A549 (cell line): ENCODE measurements around the gene CCSER1. TPM values are rescaled to one million over a fixed set of nuclear protein-coding genes. Genes with fewer than 3 reads are reported as not detected.

Source experiments
- ATAC-seq, 2 experiments: fragments of 200-7000 bp in 1 of 2; fragments of >200 bp in 1 of 2; cut with Nextera tagmentation in 1 of 2; cut with Tn5 transposase in 1 of 2; 3 replicates each; pipeline versions ENCODE4 v1.8.0 to v1.9.1; 2018 to 2020; ENCODE audit warnings: mild to moderate bottlenecking in 1 of 2, moderate library complexity in 1 of 2
- CTCF ChIA-PET: fragments of 300-600 bp; sonication (Branson Sonifier 250); formaldehyde crosslinking; extraction: SDS; loops from one replicate; lab custom pipeline; 2021; ENCODE audit warnings: antibody characterized with exemption, inconsistent platforms; lab: Yijun Ruan, JAX
- POLR2A ChIA-PET: fragments of 350-600 bp; formaldehyde crosslinking; extraction: SDS; loops from one replicate; lab custom pipeline; 2021; ENCODE audit warnings: antibody characterized with exemption, inconsistent platforms; lab: Yijun Ruan, JAX
- DNase-seq, 2 experiments: peaks; one replicate each; pipeline versions ENCODE4 v3.0.0 to v3.0.0-alpha.2; 2011 to 2016; ENCODE audit warnings: low read depth in 1 of 2, low spot score in 1 of 2
- FAIRE-seq: peaks from 2 replicates; lab custom pipeline; 2011; peaks lifted over from hg19 to GRCh38; lab: Jason Lieb, UNC
- H3K27ac ChIP-seq, 2 experiments: fragments of >200 bp; sonication (Bioruptor Twin); formaldehyde crosslinking; 3 replicates each; pipeline ENCODE4 v1.5.1; 2016 to 2017
- H3K4me1 ChIP-seq: fragments of >200 bp; sonication (Bioruptor Twin); formaldehyde crosslinking; 3 replicates; pipeline ENCODE4 v1.6.1; 2016
- H3K4me2 ChIP-seq: fragments of >200 bp; sonication (Bioruptor Twin); formaldehyde crosslinking; 3 replicates; pipeline ENCODE4 v1.6.1; 2016
- H3K4me3 ChIP-seq: fragments of >200 bp; sonication (Bioruptor Twin); formaldehyde crosslinking; 3 replicates; pipeline ENCODE4 v1.5.1; 2016
- H3K9me3 ChIP-seq: fragments of >200 bp; sonication (Bioruptor Twin); formaldehyde crosslinking; 3 replicates; pipeline ENCODE4 v1.6.1; 2016
- CBX2 ChIP-seq: fragments of 200-600 bp; sonication (generic); IDR thresholded peaks from 2 replicates; pipeline ENCODE4 v1.6.1; 2016; ENCODE audit warnings: low read depth, mild to moderate bottlenecking, borderline replicate concordance
- CEBPB ChIP-seq, 2 experiments: fragments of >200 bp in 1 of 2; sonication (Bioruptor Twin) in 1 of 2; formaldehyde crosslinking in 1 of 2; IDR thresholded peaks; 2 replicates each; pipeline ENCODE4 v1.6.1; 2012 to 2016
- CHD2 ChIP-seq: fragments of 150-350 bp; IDR thresholded peaks from 2 replicates; pipeline ENCODE4 v1.6.1; 2014; ENCODE audit warnings: low read length; ENCODE audit not compliant: partially characterized antibody
- EHMT2 ChIP-seq: fragments of 200-600 bp; sonication (generic); IDR thresholded peaks from 2 replicates; pipeline ENCODE4 v1.6.1; 2016; ENCODE audit warnings: antibody characterized with exemption, low read depth, mild to moderate bottlenecking, moderate library complexity
- EP300 ChIP-seq, 2 experiments: fragments of >200 bp; sonication (Bioruptor Twin); formaldehyde crosslinking; IDR thresholded peaks; 2 replicates in 1 of 2; 3 replicates in 1 of 2; pipeline ENCODE4 v1.6.1; 2016 to 2017
- ESRRA ChIP-seq: fragments of 150-350 bp; IDR thresholded peaks from 2 replicates; pipeline ENCODE4 v1.6.1; 2014; ENCODE audit warnings: mild to moderate bottlenecking, low read length, borderline replicate concordance
- FOXS1 ChIP-seq: fragments of 250-450 bp; sonication (Bioruptor Pico); IDR thresholded peaks from 2 replicates; pipeline ENCODE4 v1.5.0; 2020; ENCODE audit warnings: mild to moderate bottlenecking, moderate library complexity
- GATA3 ChIP-seq: IDR thresholded peaks from 2 replicates; pipeline ENCODE4 v1.6.1; 2012; ENCODE audit warnings: borderline replicate concordance
- HDAC2 ChIP-seq: fragments of 200-600 bp; sonication (generic); IDR thresholded peaks from 2 replicates; pipeline ENCODE4 v1.6.1; 2016
- HOXB13 ChIP-seq: fragments of 250-450 bp; sonication (Bioruptor Pico); IDR thresholded peaks from 2 replicates; pipeline ENCODE4 v1.5.0; 2020; ENCODE audit warnings: low read depth, mild to moderate bottlenecking, moderate library complexity
- HOXB5 ChIP-seq: fragments of 250-450 bp; sonication (Bioruptor Pico); IDR thresholded peaks from 2 replicates; pipeline ENCODE4 v1.5.0; 2020; ENCODE audit warnings: mild to moderate bottlenecking, moderate library complexity
- JUNB ChIP-seq: fragments of >200 bp; sonication (Bioruptor Twin); formaldehyde crosslinking; IDR thresholded peaks from 2 replicates; pipeline ENCODE4 v1.6.1; 2016
- KDM1A ChIP-seq: fragments of 200-600 bp; sonication (generic); IDR thresholded peaks from 2 replicates; pipeline ENCODE4 v1.6.1; 2016; ENCODE audit warnings: low read depth, mild to moderate bottlenecking
- KDM5A ChIP-seq: fragments of 200-600 bp; sonication (generic); IDR thresholded peaks from 2 replicates; pipeline ENCODE4 v1.6.1; 2016; ENCODE audit warnings: antibody characterized with exemption, mild to moderate bottlenecking
- MAFK ChIP-seq: fragments of 450-650 bp; IDR thresholded peaks from 2 replicates; pipeline ENCODE4 v1.6.1; 2014; ENCODE audit not compliant: partially characterized antibody
- MYC ChIP-seq: IDR thresholded peaks from 2 replicates; pipeline ENCODE4 v1.6.1; 2012; ENCODE audit warnings: mild to moderate bottlenecking, inconsistent platforms, low read length, improper control_type of control experiment, borderline replicate concordance
- NR3C1 ChIP-seq: fragments of >200 bp; sonication (Bioruptor Twin); formaldehyde crosslinking; IDR thresholded peaks from 3 replicates; pipeline ENCODE4 v1.6.1; 2017
- PHF8 ChIP-seq: fragments of 200-600 bp; sonication (generic); IDR thresholded peaks from 2 replicates; pipeline ENCODE4 v1.6.1; 2016; ENCODE audit warnings: low read depth, mild to moderate bottlenecking, antibody characterized with exemption, moderate library complexity, borderline replicate concordance
- POLR2AphosphoS2 ChIP-seq: conservative IDR thresholded peaks from 2 replicates; pipeline ENCODE4 v1.6.1; 2012; ENCODE audit warnings: low read length, improper control_type of control experiment, inconsistent platforms
- RNF2 ChIP-seq: fragments of 200-600 bp; sonication (generic); IDR thresholded peaks from 2 replicates; pipeline ENCODE4 v1.6.1; 2016; ENCODE audit warnings: low read depth, mild to moderate bottlenecking, antibody characterized with exemption, moderate library complexity, borderline replicate concordance
- SMC3 ChIP-seq: fragments of >200 bp; sonication (Bioruptor Twin); formaldehyde crosslinking; IDR thresholded peaks from 3 replicates; pipeline ENCODE4 v1.6.1; 2018; ENCODE audit warnings: inconsistent platforms
- SREBF2 ChIP-seq: fragments of 450-650 bp; IDR thresholded peaks from 2 replicates; pipeline ENCODE4 v1.6.1; 2014; ENCODE audit warnings: mild to moderate bottlenecking, moderate library complexity
- TFCP2L1 ChIP-seq: fragments of 250-450 bp; sonication (Bioruptor Pico); IDR thresholded peaks from 2 replicates; pipeline ENCODE4 v1.5.0; 2021; ENCODE audit warnings: mild to moderate bottlenecking
- TP53 ChIP-seq: fragments of 250-450 bp; sonication (Bioruptor Pico); IDR thresholded peaks from 2 replicates; pipeline ENCODE4 v1.5.0; 2021; ENCODE audit warnings: mild to moderate bottlenecking, moderate library complexity
- ZFP36 ChIP-seq: fragments of 450-650 bp; IDR thresholded peaks from 2 replicates; pipeline ENCODE4 v1.6.1; 2014; ENCODE audit warnings: borderline replicate concordance; ENCODE audit not compliant: partially characterized antibody
- ZNF302 ChIP-seq: fragments of 250-450 bp; sonication (Bioruptor Pico); IDR thresholded peaks from 2 replicates; pipeline ENCODE4 v1.9.0; 2021; ENCODE audit warnings: inconsistent platforms, mild to moderate bottlenecking, moderate library complexity
- WGBS: methylation state at CpG from one replicate; pipeline ENCODE4 v1.1.6; 2017; ENCODE audit errors: missing lambda C conversion rate; 5-methylcytosine and 5-hydroxymethylcytosine counted together
- polyA plus RNA-seq, 4 experiments: library from polyadenylated mRNA; depleted of rRNA in 3 of 4; stranded (reverse); fragments of >200 nt; fragmentation: RNase III in 1 of 4; extraction: RNeasy Plus Mini Kit Qiagen cat#74134 plus additional on column Dnase treatment in 1 of 4; gene quantifications; 2 replicates in 3 of 4; 3 replicates in 1 of 4; pipeline ENCODE4 v1.2.3, GENCODE V29; 2011 to 2017
- TF ChIP-seq, protein P1 (sequence below): IDR thresholded peaks from 2 replicates; pipeline ENCODE4 v1.6.1; 2012
- TF ChIP-seq, protein P2 (sequence below): fragments of 250-450 bp; sonication (Bioruptor Pico); IDR thresholded peaks from 2 replicates; pipeline ENCODE4 v1.5.0; 2021; ENCODE audit warnings: mild to moderate bottlenecking, moderate library complexity, borderline replicate concordance
- TF ChIP-seq, protein P3 (sequence below): IDR thresholded peaks from 2 replicates; pipeline ENCODE4 v1.6.1; 2012
- TF ChIP-seq, protein P4 (sequence below): fragments of 250-450 bp; sonication (Bioruptor Pico); IDR thresholded peaks from 2 replicates; pipeline ENCODE4 v1.5.0; 2020; ENCODE audit warnings: low read depth, mild to moderate bottlenecking, moderate library complexity

CCSER1 gene
- polyA plus RNA-seq, 2 of the 4 experiments (the other 2 are of a cell fraction) = 0.06 TPM; not detected in 1

DNA sequence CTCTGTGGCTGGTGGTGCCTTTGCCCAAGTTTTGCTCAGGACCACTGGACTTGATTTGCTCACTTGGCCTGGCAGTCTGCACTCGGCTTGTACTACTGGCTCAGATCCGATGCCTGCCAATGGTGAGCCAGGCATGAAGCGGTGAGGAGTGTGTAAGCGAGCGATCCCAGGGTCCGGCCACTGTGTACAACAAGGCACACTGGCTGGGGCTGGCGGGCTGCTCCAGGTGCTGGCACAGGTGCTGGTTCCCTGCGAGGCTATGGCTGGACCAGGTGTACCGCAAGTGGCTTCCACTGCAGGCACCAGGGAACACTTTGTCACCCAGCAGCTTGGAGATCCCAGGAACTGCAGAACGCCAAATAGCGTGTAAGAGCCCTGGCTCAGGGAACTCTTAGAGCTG, 329.7 kb downstream of the CCSER1 start:
- no peaks in the 10 kb centered on the region for H3K9me3 ChIP-seq
- ATAC-seq (no peak), FAIRE-seq (no peak), DNase-seq (no peak)
- no peaks in the 10 kb centered on the region for H3K4me1 ChIP-seq
- 71% methylated on average over 5 of the region's 11 CpGs for WGBS
- H3K4me3 ChIP-seq = no peak overlapping the region
- no peak overlapping the region for H3K4me2 ChIP-seq
- CTCF ChIA-PET = no interaction called here
- TF ChIP-seq CEBPB (IDR thresholded peaks at IDR 0.05) (no peak), HOXB5 (CRISPR knock-in tag) (no peak), KDM1A (no peak), FOXS1 (CRISPR knock-in tag) (no peak), NR3C1 (no peak), SMC3 (no peak), EP300 (IDR thresholded peaks at IDR 0.05) (no peak), PHF8 (no peak), CBX2 (no peak), EHMT2 (no peak), SREBF2 (no peak), ZNF302 (no peak), KDM5A (no peak), GATA3 (no peak), MYC (no peak), ZFP36 (no peak), HDAC2 (no peak)
- TF ChIP-seq, protein P1, sequence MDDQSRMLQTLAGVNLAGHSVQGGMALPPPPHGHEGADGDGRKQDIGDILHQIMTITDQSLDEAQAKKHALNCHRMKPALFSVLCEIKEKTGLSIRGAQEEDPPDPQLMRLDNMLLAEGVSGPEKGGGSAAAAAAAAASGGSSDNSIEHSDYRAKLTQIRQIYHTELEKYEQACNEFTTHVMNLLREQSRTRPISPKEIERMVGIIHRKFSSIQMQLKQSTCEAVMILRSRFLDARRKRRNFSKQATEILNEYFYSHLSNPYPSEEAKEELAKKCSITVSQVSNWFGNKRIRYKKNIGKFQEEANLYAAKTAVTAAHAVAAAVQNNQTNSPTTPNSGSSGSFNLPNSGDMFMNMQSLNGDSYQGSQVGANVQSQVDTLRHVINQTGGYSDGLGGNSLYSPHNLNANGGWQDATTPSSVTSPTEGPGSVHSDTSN = no peak
- TF ChIP-seq, protein P2, sequence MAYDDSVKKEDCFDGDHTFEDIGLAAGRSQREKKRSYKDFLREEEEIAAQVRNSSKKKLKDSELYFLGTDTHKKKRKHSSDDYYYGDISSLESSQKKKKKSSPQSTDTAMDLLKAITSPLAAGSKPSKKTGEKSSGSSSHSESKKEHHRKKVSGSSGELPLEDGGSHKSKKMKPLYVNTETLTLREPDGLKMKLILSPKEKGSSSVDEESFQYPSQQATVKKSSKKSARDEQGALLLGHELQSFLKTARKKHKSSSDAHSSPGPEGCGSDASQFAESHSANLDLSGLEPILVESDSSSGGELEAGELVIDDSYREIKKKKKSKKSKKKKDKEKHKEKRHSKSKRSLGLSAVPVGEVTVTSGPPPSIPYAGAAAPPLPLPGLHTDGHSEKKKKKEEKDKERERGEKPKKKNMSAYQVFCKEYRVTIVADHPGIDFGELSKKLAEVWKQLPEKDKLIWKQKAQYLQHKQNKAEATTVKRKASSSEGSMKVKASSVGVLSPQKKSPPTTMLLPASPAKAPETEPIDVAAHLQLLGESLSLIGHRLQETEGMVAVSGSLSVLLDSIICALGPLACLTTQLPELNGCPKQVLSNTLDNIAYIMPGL (CRISPR knock-in tag) = no peak
- H3K27ac ChIP-seq = no peak overlapping the region
- POLR2A ChIA-PET = no interaction called here

DNA sequence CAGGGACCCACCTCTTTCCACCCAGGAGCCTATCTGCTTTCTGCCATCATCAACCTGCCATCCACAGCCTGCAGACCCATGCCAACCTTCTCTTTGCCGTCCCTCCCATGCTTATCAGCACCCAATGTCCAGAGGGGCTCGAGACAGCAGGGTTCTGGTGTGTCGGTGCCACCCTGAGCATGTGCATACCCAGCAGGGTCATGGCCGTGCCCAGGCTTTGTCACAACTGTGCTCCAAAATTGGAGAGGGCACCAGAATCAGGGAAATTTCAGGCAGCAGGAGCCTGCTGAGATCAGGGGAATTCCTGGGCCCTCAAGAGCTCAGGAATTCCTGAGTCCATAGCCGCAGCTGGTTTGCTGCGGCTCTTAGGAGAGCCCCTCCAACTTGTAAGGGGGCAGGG, 330.6 kb downstream of the CCSER1 start:
- no peak overlapping the region for H3K27ac ChIP-seq
- WGBS = no CpG with 5 or more reads among the region's 6 CpGs
- no peaks in the 10 kb centered on the region for H3K4me1 ChIP-seq
- no peak for ATAC-seq
- no peak for DNase-seq
- no peak overlapping the region for H3K4me3 ChIP-seq
- no peak for TF ChIP-seq MAFK
- no peak for TF ChIP-seq KDM1A
- no peak for TF ChIP-seq TFCP2L1 (CRISPR knock-in tag)
- no peak for TF ChIP-seq TP53
- TF ChIP-seq SREBF2 = no peak
- no peak for TF ChIP-seq HOXB13
- no peaks in the 10 kb centered on the region for H3K9me3 ChIP-seq
- ChIA-PET CTCF (no interaction called here), POLR2A (no interaction called here)
- no peak overlapping the region for H3K4me2 ChIP-seq
- FAIRE-seq = no peak

DNA sequence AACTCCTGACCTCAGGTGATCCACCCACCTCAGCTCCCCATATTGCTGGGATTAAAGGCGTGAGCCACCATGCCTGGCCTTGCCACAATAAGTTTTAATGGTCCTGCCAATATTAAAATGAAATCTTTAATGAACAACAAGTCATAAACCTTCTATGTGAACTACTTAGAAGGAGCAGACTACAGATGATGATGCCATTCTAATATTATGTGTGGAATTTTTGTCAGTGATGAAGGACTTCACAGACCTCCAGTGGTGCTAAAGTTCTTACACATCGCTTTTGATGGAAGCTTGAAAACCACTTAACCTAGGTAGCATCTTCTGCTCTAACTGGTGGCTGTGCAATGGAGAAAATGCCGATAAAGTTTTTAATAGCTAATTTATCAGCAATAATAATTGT, 331.4 kb downstream of the CCSER1 start:
- no peak for FAIRE-seq
- Histone ChIP-seq H3K27ac (no peak overlapping the region), H3K4me3 (no peak overlapping the region), H3K4me1 (no peaks in the 10 kb centered on the region), H3K4me2 (no peak overlapping the region), H3K9me3 (no peaks in the 10 kb centered on the region)
- DNase-seq = no peak
- no peak for ATAC-seq
- POLR2A ChIA-PET = no interaction called here
- WGBS = 38% methylated on average over 3 of the region's 3 CpGs
- CTCF ChIA-PET = no interaction called here
- no peak for TF ChIP-seq EP300 (IDR thresholded peaks at IDR 0.05)
- no peak for TF ChIP-seq KDM1A
- no peak for TF ChIP-seq FOXS1 (CRISPR knock-in tag)
- TF ChIP-seq, protein P3, sequence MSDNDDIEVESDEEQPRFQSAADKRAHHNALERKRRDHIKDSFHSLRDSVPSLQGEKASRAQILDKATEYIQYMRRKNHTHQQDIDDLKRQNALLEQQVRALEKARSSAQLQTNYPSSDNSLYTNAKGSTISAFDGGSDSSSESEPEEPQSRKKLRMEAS = no peak
- TF ChIP-seq ESRRA = no peak
- TF ChIP-seq POLR2AphosphoS2 = no peak
- TF ChIP-seq CHD2 = no peak
- no peak for TF ChIP-seq RNF2
- TF ChIP-seq TP53 = no peak
- TF ChIP-seq JUNB = no peak
- no peak for TF ChIP-seq ZNF302
- TF ChIP-seq, protein P4, sequence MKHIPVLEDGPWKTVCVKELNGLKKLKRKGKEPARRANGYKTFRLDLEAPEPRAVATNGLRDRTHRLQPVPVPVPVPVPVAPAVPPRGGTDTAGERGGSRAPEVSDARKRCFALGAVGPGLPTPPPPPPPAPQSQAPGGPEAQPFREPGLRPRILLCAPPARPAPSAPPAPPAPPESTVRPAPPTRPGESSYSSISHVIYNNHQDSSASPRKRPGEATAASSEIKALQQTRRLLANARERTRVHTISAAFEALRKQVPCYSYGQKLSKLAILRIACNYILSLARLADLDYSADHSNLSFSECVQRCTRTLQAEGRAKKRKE (CRISPR knock-in tag) = no peak
- no peak for TF ChIP-seq SMC3
